Activated CD8-positive, alpha-beta memory T cell treated with anti-CD3 and anti-CD28 coated beads for 1 hour (primary cell): Measurements from ENCODE around the gene TBC1D16.

Source experiments
- DNase-seq, 2 donors: peaks; one replicate each; pipeline ENCODE4 v3.0.0-alpha.2; 2020; ENCODE audit warnings: low read depth in 1 of 2; ENCODE audit errors: extremely low read depth in 1 of 2

Gene TBC1D16

DNA sequence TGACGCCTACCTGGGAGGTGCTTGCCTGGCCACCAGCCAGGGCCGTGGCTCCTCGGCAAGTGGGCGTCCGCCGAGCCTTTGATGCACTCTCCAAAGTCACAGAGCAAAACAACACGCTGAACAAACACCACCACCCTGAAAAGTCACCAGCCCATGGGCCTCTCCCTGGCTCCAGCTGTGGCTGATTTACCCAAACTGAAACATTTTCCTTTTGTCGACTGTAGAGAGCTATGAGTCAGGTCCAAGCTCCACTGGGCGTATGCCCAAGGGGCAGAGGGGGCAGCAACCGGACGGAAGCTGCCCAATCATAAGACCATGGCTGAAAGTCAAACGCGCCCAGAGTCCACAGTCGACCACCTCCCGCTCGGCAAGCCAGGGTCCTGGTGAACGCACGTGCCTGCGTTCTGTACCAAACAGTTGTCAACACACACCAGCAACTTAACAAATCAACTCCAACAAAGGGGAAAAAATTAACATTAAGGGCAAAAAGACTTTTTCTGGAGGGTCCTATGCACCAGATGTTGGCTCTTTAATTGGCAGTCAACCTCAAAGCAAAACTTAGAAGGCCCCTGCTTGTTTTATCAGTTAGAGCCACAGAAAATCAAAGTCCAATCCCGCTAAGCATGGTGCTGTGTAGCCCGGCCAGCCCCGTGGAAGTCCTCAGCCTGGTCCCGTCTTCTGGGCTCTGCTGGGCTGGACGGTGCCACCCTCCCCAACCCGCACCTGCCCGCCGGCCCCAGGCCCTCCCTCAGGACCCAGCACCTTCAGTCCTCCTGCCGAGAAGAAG lies 47.3 kb downstream of the TBC1D16 start:
- no peak for DNase-seq

DNA sequence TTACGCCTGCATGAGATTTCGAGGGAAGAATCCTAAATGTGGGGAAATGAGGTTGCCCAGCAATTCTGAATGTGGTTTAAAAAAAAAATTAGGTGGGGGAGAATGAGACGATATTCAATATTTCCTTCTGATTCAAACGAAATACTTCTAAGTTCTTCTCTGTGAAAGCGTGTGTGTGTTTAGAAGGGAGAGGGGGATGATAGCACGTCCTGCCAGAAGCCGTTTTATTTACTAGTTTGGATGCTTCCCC lies 47.8 kb downstream of the TBC1D16 start:
- no peak for DNase-seq

DNA sequence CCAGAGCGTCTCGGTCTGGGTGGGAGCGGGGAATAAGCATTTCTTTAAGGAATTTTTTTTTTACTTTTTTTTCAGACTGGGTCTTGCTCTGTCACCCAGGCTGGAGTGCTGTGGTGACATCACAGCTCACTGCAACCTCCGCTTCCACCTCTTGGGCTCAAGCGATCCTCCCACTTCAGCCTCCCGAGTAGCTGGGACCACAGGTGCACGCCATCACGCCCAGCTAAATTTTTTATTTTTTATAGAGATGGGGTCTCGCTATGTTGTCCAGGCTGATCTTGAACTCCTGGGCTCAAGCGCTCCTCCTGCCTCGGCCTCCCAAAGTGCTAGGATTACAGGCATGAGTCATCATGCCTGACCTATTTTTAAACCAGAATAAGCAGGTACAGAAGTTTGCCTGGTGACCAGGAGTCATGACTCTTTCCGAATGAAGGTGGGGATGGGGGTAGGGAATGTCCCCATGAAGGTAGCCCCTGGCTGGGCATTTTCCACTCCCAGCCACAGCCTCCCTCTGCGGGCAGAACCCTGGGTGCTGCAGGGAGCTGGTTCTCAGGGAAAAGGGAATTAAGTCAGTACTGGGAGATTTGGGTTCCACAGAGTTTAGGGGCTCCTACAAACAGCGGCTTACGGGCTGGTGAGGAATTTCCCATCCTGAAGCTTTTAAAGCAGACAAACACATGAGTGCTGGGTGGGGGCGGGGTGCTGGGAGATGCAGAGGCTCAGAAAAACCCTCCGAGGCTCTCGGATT lies 48.3 kb downstream of the TBC1D16 start:
- DNase-seq: no peak

DNA sequence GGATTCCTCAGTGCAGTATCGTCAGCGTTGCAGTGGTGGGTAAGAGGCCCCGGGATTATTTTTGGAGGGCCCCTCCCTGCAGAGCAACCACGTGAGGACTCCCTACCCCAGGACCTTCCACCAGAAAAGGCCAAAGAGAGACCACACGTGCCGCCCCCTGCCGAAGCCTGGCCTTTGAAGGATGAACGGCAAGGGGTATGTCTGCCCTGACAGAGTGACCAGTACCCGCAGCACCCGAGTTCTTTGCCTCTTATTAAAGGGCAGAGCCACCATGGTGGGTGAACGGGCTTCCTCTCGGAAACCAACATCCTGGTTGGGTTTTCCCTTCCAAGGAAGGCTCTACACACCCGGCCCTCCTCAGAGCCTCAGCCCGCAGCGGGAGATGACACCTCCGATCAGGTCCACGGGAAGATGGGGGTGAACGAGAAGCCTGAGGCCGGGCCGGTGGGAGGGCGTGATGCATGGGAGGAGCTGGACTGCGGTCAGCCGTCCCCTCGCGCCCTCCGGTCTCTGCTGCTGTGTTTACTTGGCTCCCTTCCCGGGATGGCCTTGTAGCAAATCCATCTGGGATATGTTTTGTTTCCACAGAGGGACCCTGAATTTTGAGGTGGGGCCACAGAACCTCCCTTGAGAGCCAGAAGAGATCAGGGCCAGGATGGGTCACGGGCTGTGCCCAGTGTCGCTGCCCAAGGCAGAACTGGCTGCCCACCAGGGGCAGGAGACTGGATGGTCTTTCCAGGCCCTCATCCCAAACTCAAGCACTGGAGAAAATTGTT lies 49.1 kb downstream of the TBC1D16 start:
- no peak for DNase-seq

DNA sequence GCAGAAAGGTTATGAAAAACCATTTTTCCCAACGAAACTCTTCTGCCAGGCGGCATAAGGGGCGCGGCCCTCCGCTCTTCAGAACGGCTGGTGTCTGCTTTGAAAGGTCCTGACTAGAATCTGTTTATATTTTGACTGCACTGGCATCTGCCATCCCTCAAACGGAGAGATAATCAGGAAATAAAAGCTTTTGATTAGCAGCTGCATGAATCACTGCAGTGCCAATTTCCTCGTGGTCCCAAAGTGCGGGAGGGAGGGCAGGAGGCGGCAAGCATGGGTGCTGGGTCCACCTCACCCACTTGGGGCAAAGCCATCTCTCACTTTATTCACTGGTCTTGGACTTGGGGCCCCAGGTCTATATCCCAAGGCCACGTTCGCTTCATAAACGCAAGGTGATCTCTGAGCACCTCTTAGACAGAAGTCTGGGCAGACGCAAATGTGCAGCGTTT lies 49.7 kb downstream of the TBC1D16 start:
- DNase-seq: no peak

DNA sequence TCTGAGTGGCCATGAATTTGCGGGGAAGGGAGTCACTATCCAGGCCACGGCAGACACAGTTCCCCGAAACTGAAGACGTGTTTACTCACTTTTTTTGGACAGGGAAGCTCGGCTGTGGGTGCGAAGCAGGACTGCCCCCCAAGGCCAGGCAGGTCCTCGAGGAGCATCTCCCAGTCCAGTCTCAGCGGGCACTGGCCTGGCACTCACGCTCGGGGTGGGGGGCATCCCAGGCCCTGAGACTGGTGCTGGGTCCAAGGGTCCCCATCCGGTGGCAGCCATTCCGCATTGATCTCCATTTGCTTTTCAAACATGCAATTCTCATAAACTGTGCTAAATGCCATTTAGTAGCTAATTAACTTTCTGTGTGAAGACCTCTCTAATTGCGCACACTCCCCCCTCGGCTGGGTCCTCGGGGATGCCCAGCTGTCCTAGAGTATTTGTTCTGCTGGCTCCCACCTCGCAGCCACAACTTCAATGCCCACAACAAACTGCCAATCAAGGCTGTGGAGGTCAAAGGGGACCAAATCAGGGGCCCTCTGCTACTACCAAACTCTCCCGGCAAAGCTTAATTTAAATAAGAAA lies 50.2 kb downstream of the TBC1D16 start:
- no peak for DNase-seq

DNA sequence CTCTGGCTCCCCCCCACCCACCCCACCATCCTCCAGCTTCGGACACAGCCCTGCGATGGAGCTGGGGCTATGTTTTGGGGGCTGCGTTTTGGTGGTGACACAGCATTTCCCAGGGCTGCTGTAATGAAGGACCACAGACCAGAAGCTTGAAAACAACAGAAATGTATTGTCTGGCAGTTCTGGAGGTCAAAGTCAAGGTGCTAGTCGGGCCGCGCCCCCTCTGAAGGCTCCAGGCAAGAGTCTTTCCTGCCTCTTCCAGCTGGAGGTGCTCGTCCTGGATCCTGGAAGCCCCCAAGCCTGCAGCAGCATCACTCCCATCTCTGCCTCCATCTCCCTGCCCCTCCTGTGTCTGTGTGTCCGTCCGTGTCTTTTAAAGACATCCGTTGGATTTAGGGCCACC lies 50.8 kb downstream of the TBC1D16 start:
- DNase-seq: no peak

DNA sequence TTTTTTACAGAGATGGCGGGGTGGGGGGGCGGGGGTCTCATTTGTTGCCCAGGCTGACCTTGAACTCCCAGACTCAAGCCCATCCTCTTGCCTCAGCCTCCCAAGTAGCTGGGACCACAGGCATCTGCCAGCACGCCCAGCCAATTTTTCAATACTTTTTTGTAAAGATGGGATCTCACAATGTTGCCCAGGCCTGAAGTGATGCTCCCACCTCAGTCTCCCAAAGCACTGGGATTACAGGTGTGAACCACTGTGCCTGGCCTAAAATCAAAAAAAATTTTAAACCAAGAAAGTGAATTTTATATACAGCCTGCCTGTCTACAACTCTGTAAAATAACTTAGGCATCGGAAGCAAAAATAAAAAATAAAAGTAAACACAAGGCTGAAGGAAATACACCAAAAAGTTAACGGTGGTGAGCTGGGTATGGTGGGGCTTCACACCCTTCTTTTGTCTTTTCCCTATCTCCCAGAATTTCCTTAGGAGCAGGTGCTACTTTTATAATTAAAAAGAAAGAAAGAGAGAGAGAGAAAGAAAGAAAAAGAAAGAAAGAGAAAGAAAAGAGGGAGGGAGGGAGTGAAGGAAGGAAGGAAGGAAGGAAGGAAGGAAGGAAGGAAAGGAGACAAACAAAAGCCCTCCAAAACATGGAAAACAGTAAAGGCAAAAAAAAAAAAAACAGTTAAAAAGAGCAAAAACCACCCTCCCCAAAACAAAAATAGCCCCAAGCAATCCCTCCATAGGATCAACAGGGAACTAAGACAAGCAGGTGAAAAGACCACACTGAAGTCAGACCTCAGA lies 51.4 kb downstream of the TBC1D16 start:
- DNase-seq: no peak

DNA sequence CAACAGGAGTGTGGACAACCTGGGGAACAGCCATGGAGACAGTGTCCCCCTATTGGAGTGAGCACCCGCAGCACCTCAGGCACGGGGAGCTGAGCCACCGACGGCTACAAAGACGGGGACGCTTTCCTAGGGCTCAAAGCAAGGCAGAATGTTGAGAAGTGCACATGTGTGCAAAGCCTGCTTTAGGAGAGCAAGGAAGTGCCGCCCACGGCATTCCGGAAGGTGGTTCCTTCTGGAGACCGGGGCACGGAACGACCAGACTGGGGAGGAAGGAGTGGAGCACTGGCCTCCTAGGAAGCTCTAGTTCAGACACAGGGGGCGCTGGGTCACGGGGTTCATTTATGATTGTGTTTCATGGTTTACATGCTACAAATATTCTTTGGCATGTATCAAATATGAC lies 52.2 kb downstream of the TBC1D16 start:
- no peak for DNase-seq

DNA sequence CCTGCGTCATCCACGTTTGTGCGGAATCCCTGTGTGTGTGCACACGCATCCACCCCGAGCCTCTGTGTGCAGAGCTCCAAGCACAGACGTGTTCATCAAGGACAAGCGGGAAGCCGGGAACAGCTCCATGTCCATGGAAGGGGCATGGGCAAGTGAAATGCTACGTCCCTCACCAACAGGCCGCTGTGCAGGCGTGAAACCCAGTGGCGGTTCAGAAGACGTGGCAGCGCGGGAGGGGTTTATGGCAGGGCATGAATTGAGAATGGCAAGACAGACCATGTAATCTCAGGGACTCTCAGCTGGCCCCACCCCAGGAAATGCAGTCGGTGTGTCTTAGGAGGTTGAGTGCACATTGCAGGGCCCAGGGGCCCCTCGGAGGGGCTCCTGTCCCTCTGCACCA lies 52.7 kb downstream of the TBC1D16 start:
- no peak for DNase-seq

DNA sequence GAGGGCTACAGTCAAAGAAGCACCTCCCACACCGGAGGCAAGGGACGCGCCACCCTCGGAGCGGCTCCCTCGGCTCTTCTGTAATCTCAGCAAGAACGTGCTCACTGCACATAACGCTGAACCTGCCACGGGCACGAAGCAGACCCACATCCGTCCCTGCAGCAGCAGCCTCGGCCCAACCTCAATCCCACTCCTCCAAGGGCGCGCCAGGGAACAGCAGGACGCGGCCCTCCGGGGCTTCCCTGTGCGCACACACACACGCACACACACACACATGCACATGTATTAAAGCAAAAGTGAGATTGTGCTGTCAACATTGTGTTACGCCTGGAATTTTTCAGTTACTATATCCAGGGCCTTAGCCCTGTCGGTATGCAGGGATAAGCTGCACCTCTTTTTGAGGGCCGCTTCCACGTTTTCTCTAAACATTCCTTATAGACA lies 54.0 kb downstream of the TBC1D16 start:
- DNase-seq: no peak

DNA sequence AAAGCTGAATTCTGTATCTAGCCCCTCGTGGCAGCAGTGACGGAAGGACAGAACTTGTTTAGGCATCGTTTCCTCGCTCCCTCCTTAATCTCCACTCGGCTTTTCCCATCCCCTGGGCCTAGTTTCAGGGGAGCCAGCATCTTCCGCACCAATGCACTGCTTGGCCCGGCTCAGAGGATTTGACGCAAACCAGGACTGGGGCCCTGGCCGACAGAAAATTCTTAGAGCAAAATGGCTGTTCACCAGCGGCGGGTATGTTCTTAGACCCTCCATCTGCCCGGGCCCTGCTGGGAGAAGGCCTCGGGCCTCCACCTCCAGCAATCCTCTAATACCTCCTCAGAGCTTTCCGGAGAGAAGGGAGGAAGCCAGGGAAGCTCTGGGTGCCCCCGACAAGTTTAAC lies 54.6 kb downstream of the TBC1D16 start:
- no peak for DNase-seq

DNA sequence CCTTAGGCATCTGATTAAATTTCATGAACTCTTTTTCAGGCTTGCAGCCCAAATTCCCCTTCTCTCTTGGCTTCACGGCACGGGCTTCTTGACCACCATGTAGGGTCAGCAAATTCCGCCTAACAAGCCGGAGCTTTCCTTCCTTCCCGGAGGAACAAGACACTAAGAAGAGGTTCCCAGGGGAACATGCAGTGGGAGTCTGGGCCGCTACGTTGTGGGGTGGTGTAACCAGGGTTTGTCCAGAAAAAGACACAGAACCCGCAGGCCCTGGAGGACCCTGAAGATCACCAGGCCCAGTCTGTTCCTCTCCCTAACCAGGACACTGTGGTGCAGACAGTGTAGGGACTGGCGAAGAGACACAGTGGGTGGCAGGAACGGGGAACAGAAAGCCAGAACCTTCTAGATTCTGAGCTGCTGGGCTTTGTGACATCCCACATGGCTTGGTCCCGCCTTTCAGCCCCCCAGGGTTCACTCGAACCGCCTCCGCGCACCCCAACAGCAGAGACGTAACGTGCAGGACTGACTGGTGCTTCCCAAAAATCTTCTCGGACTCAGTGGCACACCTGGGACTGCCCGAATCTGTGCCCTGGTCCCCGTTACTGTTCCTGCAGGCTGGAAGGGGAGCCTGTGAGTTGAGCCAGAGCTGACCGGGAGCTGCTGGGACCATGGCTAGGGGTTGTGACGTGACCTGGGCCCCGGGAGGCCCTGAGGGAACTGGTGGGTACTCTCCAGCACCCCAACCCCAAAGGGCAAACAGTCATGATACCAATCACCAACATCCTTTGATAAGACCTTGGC lies 55.2 kb downstream of the TBC1D16 start:
- DNase-seq: no peak

DNA sequence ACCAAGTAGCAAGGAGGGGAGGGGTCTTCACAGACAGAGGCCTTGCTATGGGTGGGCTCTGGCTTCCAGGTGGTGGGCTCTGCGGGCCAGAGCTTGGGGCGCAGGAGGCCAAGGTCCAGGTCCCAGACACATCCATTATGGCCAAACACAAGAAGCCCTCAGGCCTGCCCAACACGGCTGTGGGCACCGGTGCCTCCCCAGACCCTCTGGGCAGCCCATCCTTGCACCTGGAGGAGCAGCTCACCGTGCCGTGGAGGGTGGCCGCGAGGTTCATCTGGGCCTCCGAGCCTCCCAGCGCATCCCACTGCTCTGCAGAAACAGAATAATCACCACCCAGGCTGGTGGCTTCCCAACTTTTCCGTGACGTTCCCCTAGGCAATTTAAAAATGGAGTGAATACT lies 55.9 kb downstream of the TBC1D16 start:
- no peak for DNase-seq

DNA sequence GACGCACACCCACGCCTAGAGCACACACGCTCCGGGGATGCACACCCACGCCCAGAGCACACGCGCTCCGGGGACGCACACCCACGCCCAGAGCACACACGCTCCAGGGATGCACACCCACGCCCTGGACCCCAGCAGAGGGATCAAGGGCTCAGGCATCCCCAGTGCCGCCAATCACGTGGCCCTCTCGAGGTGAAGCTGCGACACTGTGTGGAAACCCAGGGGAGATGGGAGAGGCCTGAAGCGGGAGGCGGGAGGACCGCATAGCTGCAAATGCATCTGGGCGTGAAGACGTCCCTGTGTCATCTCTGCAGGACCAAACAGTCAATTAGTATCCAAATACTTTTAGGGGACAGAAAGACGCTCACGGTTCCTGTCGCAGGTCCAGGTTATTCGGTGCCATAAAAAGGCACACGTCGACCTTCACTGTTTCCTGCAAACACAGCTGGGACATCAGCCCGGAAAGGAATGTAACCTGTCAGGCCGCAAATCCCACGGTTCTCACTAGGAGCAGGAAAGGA lies 56.4 kb downstream of the TBC1D16 start:
- no peak for DNase-seq

DNA sequence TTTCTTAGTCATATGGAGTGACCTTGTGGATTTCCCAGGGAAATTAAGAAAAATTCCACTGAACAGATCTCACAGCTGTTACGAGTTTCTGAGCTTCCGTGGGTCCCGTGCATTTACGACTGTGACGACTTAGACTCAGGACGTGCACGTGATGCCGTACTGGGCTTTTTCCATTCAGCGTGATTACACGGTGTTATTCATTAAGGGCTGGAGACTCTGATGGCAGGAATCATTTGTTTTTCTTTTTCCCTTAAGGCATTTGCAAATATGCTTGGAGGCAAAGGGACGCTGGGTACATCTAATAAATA lies 57.2 kb downstream of the TBC1D16 start:
- DNase-seq: no peak

DNA sequence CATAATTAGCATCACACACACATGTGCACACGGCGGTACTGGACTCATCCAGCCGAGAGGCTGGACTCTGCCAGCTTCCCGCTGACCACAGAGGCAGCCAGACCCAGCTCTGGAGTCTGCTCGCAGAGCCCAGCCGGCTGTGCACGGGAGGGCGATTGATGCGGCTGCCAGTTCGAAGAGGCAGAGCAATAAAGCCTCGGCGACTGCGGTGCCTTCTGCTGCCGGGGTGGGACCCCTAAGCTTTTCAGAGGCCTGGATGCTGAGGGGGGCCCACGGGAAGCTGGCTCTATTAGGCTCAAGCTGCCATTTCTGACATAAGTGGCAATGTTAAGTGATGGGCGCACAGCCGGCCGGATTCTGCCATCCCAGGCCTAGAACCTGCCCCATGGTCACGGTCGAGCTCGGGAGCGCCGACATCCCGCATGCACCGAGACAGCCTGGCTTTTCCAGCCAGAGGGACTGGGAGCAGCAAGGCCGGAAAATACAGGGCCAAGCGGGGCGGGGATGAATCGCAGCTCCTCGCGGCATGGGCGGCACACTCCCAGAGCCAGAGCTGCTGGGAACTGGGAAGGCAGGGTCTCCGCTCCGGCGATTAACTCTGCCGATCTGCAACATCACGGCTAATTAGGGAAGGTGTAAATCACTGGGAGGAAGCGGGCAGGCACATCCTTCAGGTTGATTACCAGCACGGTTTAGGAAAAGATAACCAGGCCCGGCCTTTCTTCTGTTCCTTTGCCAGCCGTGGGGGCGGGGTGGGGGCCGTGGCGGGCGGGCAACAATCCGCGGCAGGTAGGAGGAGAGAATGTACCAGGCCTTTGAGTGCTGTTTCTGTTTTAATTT lies 57.7 kb downstream of the TBC1D16 start:
- DNase-seq: no peak

DNA sequence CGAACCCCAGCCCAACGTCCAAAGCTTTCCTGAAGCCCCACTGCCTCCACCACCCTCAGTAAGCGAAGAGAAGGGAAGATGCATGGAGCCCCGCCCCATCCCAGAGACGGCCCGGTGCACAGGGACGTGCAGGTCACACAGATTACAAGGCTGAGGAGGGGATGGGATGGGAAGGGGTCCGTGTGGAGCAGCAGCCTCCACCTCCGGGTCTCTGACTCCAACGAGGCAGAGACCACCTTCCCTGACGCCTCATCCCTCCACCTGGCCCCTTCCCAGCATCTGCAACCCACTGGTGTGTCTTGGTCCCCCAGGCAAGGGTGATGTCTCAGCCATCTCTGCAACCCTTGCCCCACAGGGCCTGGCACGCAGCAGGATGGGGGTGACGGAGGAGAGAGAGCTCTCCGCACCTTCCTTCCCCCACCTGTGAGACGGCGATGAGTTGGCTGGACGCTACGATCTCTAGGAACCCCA lies 58.5 kb downstream of the TBC1D16 start:
- no peak for DNase-seq

DNA sequence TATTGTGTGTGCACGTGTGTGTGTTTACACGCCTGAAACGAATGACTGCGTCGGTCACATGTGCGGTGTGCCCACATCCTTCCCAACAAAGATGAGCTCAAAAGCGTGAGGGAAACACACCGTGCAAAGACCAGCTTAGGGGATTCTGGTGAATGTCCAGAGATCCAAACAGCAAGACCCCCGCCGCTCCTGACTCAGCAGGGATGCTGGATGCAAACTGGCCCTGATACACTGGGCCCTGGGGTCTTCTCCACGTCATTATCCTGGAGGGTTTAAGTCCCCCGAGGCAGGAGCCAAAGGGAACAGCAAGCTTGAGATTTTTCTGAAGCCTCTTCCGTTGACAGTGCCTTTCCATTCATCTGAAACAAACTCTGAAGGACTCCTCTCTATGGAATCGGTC lies 59.2 kb downstream of the TBC1D16 start:
- DNase-seq: no peak
